Activated CD4-positive, alpha-beta T cell treated with anti-CD3 and anti-CD28 coated beads, Interleukin-2, amount 50 U/mL, for 24 hours (primary cell): Measurements from ENCODE around the gene NSMCE4A.
A peak's percentile ranks its signal among the peaks of the same experiment; 100 is the strongest.
"Not testable (repeated sequence)": the region's sequence is repeated elsewhere in the genome, so short reads cannot be mapped to it uniquely, and the experiment has no call there.

Experiments
- DNase-seq, 2 donors: peaks; one replicate each; pipeline ENCODE4 v3.0.0-alpha.2; 2020; ENCODE audit warnings: low read depth in 1 of 2, low spot score in 1 of 2

Gene NSMCE4A

DNA sequence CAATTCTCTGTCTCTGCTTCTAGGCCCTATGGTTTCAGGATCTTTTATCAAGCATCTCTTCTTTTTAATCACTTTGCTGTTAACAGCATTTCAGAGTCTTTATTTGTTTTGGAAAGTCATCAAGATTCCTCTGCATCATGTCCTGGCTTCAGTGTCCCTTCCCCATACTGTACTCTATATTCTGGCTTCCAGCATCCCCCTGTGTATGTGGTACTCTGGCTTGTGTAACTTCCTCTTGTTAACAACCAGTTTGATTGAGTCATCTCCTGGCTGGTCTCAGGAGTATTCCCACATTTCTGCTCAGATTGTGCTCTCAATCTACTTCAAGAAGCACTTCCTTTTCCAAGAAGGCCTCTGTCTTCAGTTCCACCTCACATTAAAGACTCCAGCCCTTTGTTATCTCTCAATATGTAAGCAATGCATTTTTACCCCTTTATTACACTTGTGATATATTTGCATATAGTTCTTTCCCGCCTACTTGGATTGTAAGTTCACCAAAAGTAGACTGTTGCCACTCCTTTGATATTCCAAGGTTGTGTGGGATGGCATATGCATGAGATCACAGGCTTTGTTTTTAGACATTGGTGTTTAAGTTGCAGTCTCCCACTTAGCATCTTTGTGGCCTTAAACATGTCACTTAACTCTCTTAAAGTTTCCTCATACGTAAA lies 32.1 kb downstream of the NSMCE4A start:
- DNase-seq = no peak

GRCh38 chr10:121941532-121941931 lies 33.5 kb downstream of the NSMCE4A start:
- no peak for DNase-seq

DNA sequence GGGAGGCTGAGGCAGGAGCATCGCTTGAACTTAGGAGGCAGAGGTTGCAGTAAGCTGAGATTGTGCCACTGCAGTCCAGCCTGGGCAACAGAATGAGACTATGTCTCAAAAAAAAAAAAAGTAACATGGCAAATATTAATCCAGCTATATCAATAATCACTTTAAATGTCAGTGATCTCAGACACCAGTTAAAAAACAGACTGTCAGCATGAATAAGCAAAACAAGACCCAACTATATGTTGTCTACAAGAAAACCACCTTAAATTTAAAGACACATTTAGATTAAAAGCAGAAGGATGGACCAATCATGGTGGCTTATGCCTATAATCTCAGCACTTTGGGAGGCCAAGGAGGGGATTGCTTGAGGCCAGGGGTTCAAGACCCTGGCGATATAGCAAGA lies 38.7 kb downstream of the NSMCE4A start:
- no peak for DNase-seq

- no peak for DNase-seq
Observed at GRCh38 chr10:121935702-121936101, 39.3 kb downstream of the NSMCE4A start.

GRCh38 chr10:121930268-121931085 lies 44.5 kb downstream of the NSMCE4A start:
- not testable (repeated sequence) for DNase-seq

DNA sequence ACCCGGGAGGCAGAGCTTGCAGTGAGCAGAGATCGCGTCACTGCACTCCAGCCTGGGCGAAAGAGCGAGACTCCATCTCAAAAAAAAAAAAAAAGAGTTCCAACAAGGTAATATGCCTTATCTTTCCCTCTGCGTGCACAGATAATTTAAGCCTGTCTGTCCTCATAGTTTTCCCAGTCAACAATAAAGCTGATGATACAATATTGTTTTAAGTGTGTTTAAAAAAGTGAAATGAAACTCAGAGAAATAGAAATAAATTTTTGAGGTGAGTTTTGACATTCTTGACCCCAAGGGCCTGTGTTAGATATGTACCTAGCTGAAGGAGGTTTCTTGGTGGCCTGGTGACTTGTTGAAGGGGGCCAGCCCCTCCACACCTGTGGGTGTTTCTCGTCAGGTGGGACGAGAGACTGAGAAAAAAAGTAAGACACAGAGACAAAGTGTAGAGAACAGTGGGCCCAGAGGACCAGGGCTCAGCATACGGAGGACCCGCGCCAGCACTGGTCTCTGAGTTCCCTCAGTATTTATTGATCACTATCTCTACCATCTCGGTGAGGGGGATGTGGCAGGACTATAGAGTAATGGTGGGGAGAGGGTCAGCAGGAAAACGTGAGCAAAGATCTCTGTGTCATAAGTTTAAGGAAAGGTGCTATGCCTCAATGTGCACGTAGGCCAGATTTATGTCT lies 45.3 kb downstream of the NSMCE4A start:
- not testable (repeated sequence) for DNase-seq

GRCh38 chr10:121928528-121928884 lies 46.5 kb downstream of the NSMCE4A start:
- no peak for DNase-seq

GRCh38 chr10:121927841-121928527 lies 47.0 kb downstream of the NSMCE4A start, which contains the start of gene ATE1:
ATE1 (minus strand) TSS chr10:121928031; CDS start chr10:121927949, 82 bp downstream.
- DNase-seq = peak; percentile 66 to 75

DNA sequence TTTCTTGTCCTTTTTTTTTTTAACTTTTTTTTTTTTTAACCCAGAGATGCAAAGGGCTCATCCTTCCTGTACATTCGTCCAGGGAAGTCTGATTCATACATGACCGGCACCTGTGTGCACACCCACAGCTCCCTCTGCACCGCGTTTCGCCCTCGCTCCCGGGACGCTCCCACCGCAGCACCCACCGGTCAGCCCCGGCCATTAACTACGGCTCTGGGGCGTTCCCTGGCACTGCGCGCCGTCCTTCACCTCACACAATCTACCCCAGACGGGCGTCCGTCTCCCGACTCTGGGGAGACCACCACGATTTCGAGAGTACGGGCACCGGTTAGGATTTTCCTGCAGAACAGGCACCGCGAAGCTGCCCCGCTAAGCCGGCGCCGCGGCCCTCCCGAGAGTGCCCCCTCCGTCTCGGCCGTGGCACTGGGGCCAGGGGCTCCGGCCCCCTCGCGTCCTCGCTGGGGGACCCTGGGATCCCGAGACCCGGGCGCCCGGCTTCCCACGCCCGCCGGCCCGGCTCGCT lies 47.6 kb downstream of the NSMCE4A start:
- DNase-seq = peak in 1 of 2 donors; percentile 8

DNA sequence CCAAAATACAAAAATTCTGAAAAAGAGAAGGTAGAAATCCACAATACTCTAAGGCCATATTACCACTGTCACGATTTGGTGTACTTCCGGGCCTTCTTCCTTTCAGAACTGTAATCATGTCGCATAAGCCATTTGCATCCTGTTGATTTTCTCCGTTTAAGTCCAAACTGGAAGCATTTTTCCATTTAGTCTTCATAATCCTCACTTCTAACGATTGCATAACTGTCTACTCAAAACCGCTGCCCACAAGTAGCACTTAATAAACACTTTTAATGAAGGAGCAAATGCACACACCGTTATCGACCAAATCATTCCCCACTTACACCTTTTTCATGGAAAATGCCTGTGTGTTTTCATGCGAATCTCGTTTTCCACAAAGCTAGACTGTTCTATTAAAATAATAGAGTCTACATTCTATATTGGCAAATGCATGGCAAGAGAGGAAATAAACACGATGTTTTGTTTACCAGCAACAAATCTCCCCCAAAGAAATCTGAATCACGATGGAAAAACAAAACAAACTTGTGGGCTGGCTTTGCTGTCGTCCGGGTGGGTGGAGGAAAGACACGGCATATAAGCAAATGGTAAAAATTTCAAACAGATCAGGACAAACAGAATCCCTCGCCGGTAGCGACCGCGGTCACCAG lies 48.2 kb downstream of the NSMCE4A start:
- peak in 1 of 2 donors; percentile 1 for DNase-seq

DNA sequence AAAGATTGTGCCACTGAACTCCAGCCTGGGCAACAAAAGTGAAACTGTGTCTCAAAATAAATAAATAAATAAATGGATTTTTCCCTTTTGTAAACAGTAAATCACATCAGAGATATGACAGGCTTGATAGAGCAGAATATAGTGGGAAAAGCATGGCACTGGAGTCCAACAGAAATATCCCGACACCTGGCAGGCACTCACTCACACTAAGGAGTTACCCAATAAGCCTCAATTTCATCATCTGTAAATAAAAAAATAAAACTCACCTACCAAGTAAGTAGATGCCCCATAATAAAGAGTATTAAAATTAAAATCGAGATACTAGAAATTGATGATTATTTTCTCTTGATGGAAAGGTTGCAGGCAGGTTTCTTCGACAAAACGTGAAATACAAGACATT lies 48.9 kb downstream of the NSMCE4A start:
- DNase-seq = no peak

DNA sequence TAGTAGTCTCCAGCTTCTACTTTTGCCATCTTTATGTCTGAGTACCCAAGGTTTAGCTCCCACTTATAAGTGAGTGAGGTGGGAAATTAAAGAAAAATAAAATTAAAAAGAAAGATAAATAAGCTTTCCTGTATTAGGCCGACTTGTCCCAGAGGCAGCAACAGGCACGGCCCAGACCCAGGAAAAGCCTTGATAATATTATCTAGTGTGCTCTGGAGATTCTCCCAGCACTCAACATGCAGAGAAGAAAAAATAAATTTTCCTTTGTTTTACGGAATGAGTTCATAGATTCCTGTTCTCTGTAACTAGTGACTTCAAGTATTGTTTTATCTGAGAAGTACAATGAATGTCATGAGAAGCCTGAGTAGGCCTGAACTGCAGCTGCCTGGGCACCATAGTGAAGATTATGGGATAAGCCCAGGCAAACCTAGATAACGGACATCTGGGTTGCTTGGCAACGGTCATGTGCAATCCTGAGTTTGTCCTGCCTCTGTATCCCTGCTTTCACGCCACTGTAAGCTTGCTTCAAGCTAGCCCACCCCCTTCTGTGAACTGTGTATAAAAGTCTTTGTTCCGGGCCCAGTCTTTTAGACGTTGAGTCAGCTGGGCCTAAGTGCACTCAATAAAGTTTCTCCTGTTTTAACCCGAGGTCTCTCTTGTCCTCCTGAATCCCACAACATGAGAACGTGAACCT lies 53.6 kb downstream of the NSMCE4A start:
- no peak for DNase-seq

GRCh38 chr10:121919666-121920065 lies 55.4 kb downstream of the NSMCE4A start:
- no peak for DNase-seq

GRCh38 chr10:121918800-121919199 lies 56.2 kb downstream of the NSMCE4A start:
- DNase-seq = not testable (repeated sequence)

DNA sequence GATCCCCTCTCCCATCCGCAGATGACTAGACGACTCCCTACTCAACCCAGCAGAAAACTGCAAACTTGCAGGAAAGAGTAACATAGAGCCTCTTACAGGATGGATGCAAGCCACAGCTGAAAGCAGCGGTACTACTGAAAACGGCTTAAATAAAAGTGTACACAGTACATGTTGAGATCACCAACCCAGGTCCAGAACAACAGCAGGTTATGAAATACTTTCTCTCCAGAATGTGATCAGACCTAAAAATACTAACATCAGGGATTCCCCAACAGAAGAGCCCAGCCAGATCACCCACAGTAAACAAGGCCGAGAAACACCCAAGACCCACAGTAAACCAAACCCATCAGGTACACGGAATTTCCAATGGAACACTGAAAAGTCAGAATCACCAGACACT lies 60.4 kb downstream of the NSMCE4A start:
- DNase-seq = no peak

GRCh38 chr10:121911421-121911697 lies 63.7 kb downstream of the NSMCE4A start:
- DNase-seq = no peak

DNA sequence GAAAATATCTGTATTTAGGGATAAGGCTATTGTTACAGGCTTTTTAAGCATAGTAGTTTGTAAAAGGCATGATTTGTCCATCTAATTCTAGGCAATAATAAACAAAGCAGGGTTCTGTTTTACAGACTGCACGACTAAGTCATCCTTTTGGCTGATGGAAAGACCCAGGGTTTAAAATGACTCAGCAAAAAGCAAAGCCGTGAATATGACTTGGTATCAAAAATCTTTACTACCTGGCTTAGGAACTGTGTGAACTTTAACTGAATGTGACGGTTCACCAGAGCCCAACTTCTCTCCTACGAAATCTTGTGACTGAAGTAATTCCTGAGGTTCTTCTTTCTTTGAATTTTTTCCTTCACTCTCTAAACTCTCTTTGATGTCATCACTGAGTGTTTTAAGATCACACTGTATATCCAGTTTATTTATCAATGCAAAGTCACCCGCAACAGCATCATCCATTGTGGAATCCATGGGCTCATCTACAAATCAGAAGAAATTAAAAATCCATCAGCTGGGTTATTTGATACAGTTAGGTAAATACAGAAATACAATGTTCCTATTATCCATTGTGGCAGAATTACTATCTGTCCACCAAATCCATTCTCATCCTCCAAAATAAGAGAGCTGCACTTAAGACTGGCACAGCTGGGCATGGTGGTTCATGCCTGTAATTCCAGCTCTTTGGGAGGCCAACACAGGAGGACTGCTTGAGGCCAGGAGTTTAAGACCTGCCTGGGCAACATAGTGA lies 64.2 kb downstream of the NSMCE4A start:
- no peak for DNase-seq
